RWPE1 (cell line): ENCODE measurements around the gene MTNR1B.
A peak's percentile ranks its signal among the peaks of the same experiment; 100 is the strongest.

Experiments used
- CTCF ChIA-PET: fragments of 350-600 bp; sonication (Branson Sonifier 250); formaldehyde crosslinking; extraction: SDS; loops from one replicate; lab custom pipeline; 2021; lab: Yijun Ruan, JAX
- POLR2A ChIA-PET: fragments of 400-600 bp; formaldehyde crosslinking; extraction: SDS; loops from one replicate; lab custom pipeline; 2020; ENCODE audit warnings: antibody characterized with exemption; ENCODE audit not compliant: low non-redundant PET; lab: Yijun Ruan, JAX
- DNase-seq: peaks from one replicate; pipeline ENCODE4 v3.0.0; 2012; ENCODE audit warnings: low spot score
- H3K27ac ChIP-seq: fragments of 450-650 bp; 2 replicates; pipeline ENCODE4 v1.5.1; 2017
- TF ChIP-seq, protein P1 (sequence below): fragments of 450-650 bp; conservative IDR thresholded peaks from 2 replicates; pipeline ENCODE4 v1.5.1; 2017; ENCODE audit warnings: low read depth, mild to moderate bottlenecking

MTNR1B gene

DNA sequence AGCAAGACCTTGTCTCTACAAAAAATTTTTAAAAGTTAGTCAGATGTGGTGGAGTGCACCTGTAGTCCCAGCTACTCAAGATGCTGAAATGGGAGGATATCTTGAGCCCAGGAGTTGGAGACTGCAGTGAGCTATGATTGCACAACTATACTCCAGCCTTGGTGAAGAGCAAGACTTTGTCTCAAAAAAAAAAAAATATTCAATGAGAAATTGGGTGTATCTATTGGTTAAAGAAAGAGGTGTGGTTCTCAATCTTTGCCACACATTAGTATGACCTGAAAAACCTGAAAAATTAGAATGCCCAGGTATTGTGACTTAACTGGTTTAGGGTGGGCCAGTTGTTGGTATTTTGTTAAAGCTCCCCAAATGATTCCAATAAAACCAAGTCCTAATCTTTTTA lies 32.4 kb downstream of the MTNR1B start:
- CTCF ChIA-PET: interaction anchor here (0.6 kb wide), 2 partner anchors 45 to 150 kb away, joined by 3 read pairs; no protein-coding TSS in a partner anchor
- no peak for DNase-seq
- POLR2A ChIA-PET: no interaction called here

GRCh38 chr11:93002380-93002779 lies 32.9 kb downstream of the MTNR1B start:
- TF ChIP-seq, protein P1, sequence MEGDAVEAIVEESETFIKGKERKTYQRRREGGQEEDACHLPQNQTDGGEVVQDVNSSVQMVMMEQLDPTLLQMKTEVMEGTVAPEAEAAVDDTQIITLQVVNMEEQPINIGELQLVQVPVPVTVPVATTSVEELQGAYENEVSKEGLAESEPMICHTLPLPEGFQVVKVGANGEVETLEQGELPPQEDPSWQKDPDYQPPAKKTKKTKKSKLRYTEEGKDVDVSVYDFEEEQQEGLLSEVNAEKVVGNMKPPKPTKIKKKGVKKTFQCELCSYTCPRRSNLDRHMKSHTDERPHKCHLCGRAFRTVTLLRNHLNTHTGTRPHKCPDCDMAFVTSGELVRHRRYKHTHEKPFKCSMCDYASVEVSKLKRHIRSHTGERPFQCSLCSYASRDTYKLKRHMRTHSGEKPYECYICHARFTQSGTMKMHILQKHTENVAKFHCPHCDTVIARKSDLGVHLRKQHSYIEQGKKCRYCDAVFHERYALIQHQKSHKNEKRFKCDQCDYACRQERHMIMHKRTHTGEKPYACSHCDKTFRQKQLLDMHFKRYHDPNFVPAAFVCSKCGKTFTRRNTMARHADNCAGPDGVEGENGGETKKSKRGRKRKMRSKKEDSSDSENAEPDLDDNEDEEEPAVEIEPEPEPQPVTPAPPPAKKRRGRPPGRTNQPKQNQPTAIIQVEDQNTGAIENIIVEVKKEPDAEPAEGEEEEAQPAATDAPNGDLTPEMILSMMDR: no peak
- ChIA-PET POLR2A (no interaction called here), CTCF (interaction anchor here (0.6 kb wide), 1 partner anchor 151 kb away, joined by 3 read pairs; no protein-coding TSS in a partner anchor)
- DNase-seq: no peak
- H3K27ac ChIP-seq: no peak overlapping the region

More for the DNA sequence above, 32.4 kb downstream of the MTNR1B start:
- TF ChIP-seq, protein P1: no peak
- no peak overlapping the region for H3K27ac ChIP-seq

- TF ChIP-seq, protein P1: no peak
- ChIA-PET CTCF (no interaction called here), POLR2A (no interaction called here)
- peak overlapping the region; percentile 71 for H3K27ac ChIP-seq
- peak; percentile 88 for DNase-seq
These were observed 35.8 kb downstream of the MTNR1B start for GRCh38 chr11:93005239-93005638.

GRCh38 chr11:93013646-93014045 lies 44.2 kb downstream of the MTNR1B start:
- ChIA-PET CTCF (interaction anchor here (0.7 kb wide), 1 partner anchor 69 kb away, joined by 5 read pairs; no protein-coding TSS in a partner anchor), POLR2A (no interaction called here)
- DNase-seq: no peak
- no peak overlapping the region for H3K27ac ChIP-seq
- TF ChIP-seq, protein P1: no peak

DNA sequence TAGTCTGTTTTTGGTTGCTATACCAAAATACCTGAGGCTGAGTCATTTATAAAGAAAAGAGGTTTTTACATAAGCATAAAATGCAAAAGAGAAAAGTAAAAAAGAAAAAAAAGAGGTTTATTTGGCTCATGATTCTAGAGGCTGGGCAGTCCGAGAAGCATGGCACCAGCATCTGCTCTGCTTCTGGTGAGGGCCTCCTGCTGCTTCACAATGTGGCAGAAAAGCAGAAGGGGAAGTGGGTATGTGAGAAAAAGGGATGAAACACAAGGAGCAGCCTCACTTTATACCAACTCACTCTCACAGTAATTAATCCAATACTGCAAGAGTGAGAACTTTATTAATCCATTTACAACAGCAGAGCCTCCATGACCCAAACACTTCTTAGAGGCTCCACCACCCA lies 47.1 kb downstream of the MTNR1B start:
- TF ChIP-seq, protein P1: no peak
- ChIA-PET POLR2A (no interaction called here), CTCF (no interaction called here)
- DNase-seq: no peak
- no peak overlapping the region for H3K27ac ChIP-seq

- no peak for DNase-seq
- H3K27ac ChIP-seq: peak overlapping the region; percentile 41
- CTCF ChIA-PET: interaction anchor here (0.7 to 0.9 kb wide), 3 partner anchors 35 to 572 kb away, joined by 3 to 4 read pairs (median 4); no protein-coding TSS in a partner anchor
- TF ChIP-seq, protein P1: no peak
- POLR2A ChIA-PET: no interaction called here
These were observed 48.6 kb downstream of the MTNR1B start for GRCh38 chr11:93017821-93018690.
